ENCODE results near the gene HOXB4.

Gene HOXB4

DNA sequence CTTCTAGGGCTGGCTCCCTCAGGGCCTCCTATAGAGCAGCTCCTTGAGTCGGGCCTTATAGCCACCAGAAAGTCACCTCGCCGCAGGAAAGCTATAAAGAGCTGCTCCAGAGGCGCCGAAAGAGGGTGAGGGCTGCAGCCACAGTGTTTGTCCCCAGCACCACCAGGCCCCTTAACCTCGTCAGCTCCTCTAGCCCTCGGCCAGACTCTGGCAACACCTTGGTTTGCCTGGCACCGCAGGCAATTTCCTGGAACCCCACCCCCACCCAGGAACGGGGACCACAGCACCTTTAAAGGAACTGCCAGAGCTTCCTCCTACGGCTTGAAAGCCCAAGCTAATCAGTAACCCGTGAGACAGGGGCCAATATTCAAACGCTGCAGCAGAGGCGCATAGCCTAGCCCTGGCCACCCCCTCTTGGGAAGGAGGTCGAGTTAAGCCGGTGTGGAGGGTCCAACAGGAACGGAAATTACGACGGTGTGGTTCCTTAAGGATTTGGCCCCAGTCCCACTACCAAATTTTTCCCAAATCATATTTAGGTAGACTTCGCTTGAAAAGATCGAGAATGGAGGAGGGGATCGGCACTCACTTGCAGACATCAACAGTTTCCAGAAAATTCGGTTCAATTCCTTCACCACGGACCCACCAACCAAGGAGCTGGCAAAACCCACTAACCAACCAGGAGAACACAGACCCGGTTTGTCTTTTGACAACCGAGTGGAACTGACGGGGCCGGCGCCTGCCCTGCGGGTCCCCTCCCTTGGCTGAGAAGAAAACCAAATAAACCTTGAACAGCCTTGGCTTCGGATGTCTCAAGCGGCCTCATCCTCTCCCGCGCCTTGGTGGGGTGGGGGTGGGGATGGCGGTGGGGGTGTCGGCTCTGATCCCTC lies 23.6 kb upstream of the HOXB4 start:
- no peak for DNase-seq (ENCODE audit: low read depth in 2 of 2)

DNA sequence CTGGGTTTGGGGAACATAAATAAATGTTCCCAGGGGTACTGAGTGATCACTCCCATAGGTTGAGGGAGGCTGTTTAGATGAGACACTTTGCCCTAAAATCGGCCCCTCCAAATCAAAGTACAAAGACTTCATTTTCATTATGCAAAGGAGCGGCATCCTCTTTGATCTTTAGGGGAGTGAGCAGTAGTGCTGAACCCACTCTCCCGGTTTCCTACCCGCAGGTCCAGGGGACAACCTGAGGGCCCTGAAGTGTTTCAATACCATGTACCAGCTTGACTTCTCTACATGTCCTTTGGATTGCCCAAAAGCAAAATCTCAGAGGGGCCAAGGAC lies 23.0 kb upstream of the HOXB4 start:
- DNase-seq (ENCODE audit: low read depth in 2 of 2), result no peak

DNA sequence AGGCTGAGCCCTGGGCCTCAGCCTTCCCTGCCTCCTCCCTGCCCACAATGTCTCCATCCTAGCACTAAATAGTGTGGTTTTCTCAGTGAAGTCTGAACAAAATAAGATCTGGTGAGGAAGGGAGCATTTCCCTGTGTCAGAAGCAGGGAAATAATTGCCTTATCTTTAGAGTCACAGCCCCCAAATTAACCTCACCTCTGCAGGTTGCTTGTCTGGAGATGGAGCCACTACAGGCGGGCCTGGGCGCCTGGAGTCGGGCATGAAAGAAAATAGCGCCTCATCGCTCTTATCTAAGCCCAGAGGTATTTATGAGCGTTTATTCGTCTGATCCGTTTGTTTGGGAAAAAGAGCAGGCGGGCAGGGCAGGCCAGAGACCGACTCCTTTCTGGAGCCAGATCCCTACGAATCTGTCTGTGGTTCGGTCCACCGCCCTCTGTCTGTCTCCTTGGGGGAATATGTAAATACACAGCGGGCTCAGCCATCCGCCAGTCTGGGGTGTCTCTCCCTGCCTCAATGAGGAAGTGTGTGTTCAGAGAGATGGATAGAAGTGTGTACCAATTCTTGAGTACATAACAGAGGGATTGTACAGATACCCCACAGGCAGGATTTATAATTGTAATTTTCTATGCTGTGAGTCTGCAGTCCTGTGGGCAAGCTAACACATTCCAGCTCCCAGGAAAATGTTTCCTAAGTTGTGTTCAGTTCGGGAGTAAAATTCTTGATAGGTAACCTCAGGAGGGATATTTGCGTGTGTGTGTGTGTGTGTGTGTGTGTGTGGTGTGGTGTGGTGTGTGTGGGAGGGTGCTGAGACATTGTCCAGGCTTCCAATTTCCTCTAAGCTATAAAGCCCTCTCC lies 22.3 kb upstream of the HOXB4 start:
- no peak for DNase-seq (ENCODE audit: low read depth in 2 of 2)

DNA sequence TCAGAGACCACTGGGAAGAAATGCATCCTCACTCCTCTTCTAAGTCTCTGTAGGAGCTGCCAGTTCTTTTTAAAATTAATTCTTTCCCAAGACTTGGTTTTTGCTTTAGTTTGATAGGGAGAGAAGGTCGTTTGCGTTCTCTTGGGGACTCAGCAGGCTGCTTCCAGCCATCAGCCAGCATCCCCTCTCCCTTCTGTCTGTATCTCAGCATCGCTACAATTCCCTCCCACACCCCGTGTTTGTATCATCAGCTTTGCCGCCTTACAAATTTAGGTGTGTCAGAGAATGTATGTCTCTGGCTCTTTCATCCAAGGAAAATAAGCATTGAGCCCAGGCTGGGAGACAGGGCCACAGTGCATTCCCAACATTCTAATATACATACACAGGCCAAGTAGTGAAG lies 21.2 kb upstream of the HOXB4 start:
- no peak for DNase-seq (ENCODE audit: low read depth in 2 of 2)

DNA sequence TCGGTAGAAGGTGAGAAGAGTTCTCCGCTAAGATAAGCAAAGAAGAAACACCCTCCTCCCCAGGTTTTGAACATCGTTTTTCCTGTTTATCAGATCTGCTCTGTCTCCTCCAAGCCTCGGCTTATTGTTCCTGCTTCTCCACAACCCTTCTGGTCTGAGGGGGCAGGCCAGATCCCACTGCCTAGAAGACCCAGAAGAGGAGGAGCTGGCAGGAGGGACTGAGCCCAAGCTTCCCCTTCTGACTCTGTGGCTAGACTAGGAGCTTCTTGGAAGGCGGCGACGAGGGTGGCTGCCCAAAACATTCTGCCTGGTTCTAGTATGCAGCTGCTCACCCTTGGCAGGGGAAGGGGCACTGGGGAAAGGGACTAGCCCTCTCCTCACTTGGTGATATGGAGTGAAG lies 20.6 kb upstream of the HOXB4 start:
- DNase-seq (ENCODE audit: low read depth in 2 of 2), result no peak

DNA sequence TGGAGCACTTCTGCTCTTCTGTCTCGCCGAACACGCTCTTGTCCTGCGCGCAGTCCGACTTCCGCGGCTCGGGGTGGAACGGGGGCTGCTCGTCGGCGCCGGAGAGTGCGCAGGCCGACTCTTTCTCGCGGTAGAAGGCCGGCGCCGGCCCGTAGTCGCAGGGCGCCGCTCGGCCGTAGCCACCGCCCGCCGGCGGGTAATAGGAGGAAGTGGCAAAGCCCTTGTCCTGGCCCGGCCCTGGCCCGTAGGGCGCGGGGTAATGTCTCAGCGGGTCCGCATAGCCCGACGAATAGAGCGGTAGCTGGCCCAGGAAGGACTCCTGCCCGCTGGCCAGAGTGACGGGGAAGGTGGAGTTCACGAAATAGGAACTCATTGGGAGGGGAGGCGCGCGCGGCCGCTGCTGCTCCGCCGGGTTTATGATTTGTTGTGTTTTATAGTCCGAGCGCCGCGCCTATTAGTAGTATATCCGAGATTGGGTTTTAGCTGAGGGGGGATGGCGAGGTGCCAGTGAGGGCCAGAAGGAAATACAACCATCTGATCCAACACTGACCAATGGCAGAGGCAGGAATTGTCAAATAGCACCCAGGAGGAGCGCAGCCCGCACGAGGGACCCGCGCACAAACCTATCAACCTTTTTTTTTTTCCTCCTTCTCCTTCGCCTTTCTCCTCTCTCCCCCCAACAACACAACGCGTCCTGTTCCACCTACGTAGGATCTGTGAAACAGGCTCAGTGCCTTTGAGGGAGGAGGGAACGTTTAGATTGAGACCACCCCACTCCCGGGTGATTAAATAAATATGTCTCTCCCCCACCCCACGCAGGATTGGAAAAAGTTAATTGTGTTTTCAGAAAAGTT lies 19.9 kb upstream of the HOXB4 start:
- DNase-seq (ENCODE audit: low read depth in 2 of 2), result no peak

DNA sequence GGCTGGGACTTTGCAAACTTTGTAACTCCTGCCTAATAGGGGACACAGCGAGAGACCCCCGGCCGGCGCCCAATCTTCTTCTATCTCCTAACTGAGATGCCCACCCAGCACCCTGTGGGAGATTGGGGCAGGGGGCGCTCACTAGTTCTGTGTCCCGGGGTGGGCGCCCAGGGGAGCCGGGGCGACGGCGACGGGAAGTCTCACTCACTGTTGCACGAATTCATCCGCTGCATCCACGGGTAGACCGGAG lies 19.3 kb upstream of the HOXB4 start:
- no peak for DNase-seq (ENCODE audit: low read depth in 2 of 2)

DNA sequence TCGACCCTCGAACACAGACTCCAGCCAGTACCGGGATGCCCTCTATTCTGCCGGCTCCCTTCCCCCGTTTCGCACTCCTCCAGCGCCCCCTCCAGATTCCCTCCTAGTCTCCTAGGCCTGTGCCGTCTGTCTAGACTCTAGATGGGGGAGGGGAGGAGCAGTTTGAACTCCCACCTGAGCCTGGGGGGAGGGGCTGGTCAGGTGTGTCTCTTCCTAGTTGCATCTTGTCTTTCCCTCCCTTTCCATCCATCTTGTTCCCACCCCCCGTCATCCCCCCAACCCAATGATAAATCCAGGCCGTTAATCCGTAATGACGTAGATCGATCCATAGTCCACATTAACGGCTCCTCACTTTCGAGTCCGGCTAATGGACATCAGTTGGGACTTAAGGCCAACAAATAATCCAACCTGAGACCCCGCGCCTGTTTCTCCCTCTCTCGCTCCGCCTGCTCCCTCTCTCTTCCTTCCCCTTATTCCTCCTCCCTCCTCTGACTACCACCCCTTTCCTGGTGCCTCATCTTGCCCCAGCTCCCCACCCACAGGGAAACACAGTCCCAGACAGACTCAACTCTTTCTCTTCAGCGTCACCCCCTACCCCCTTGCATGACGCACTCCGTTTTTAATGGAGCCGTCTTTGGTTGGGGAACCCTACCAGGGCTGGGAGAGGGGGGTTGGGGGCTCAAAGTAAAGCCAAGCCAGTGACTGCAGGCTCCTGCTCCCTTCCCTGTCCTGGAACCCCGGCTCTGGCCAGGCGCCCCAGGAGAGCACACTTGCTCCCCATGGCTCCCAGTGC lies 18.8 kb upstream of the HOXB4 start:
- DNase-seq (ENCODE audit: low read depth in 2 of 2), result no peak

DNA sequence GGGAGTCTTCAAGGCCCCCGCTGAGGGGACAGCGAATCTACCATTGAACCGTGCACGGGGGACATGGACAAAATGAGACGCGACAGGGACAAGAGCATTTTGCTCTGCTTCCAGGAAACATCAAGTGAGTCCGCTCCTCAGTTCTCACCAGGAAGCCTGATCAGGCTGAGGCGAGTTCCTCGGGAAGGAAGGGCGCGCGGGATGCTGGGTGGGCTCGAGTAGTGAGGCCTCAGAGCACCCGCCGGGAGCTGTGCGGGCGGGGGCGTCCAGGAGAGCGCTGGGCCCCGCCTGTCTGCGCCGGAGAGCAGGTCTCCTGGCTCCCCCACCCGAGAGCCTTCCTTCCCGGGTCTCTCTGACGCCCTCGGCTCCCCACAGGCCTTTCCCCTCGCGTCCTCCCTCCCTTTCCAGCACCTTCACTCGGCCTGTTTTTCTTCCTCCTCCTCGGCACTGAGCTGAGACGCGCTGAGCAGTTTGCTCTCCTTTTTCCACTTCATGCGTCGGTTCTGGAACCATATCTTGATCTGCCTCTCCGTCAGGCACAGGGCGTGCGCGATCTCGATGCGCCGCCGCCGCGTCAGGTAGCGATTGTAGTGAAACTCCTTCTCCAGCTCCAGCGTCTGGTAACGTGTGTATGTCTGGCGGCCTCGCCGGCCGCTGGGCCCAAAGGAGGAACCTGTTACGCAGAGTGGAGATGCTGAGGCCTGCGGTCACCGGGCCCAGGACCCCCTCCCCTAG lies 18.0 kb upstream of the HOXB4 start:
- no peak for DNase-seq (ENCODE audit: low read depth in 2 of 2)

DNA sequence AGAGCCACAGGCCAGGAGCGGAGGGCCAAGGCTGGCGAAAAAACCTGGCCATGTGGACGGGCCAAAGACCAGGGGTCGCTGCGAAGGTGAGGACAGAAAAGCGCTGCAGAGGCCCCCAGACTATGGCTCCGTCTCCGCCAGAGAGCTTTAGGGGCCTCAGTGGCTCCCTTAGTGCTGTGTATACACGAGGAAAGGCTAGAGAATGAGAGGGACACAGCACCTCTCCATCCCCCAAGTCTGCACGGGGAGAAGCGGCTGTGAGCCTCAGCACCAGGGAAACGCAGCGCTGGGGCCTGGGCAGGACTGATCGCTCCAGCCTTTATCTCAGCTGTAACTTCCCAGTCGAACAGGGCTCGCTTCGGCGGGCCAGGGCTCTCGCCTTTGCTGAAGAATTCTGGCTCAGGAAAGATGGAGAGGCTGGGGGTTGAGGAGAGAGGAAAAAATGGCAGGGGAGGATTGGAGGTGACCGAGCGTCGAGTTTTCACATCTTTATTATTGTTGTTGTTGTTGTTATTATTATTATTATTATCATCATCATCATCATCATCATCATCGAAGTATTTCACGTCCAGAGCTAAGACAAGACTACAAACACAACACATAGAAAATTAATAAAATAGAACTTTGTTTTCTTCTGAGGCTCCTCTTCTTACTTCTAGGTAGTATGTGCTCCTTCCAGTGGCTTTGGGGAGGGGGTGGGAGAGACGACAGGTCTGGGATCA lies 17.3 kb upstream of the HOXB4 start:
- DNase-seq (ENCODE audit: low read depth in 2 of 2), result no peak

DNA sequence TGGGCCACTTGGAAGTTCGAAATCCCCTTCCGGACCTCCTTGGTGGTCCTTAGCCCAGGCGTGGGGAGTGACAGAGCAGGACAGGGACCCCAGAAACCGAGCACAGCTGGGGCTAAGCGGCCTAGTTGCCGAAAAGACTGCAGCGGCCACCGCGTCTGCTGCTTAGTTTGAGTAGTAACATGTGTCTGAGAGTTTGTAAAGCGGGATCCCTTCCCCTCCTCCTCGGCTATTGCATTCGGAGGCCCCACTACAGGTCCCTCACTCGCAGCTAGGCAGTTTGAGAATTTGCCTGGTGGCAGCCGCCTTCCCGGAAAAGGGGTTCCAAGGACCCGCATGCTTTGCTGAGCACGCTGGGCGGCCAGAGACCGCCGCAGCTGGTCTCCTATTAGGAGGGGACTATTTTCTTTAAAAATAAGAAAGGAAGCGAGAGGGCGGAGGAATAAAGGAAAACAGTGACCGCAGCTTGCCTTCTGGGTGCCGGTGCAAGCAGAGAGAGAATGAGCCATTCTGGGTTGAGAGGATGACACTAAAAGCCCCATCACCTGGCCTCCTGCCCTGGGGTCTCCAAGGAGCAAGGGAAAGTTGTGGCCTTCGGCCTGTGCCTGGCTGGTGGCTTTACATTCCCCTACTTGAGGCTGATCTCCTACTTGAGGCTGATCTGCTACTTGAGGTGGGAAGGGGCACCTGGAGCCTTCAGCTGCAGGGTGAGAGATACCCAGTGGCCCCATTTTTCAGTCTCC lies 16.6 kb upstream of the HOXB4 start:
- DNase-seq (ENCODE audit: low read depth in 2 of 2), result no peak

DNA sequence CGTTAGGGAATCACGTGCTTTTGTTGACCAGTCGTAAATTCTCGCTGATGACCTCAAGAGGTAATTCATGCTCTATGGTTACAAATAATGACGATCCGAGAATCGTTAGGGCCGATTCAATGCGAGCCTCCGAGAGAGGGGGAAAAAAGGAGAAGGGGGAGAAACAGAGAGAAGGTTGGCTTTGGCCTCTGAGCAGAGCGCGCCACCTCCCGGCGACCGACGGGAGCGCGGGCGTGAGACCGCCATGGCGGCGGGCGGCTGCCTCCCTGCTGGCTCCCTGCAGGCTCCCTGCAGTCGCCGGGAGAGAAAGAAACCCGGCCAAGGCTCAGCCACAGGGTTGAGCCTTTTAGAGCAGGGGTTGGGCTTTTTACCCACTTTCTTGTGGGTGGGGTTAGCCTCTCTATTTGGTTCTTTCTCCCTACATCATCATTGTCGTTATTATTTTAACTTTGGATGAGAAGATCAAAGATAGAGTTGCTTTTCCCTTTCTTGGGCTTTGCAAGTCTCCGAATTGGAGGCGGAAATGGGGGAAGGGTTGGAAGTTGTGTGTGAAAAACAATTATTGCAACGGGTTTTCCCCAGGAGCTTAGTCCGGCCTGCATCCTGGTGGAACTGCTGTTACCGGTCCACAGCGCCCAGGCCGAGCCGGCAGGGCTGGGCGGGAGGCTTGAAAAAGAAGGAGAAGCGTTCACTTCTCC lies 15.8 kb upstream of the HOXB4 start:
- DNase-seq (ENCODE audit: low read depth in 2 of 2), result peak; percentile 92 to 94

DNA sequence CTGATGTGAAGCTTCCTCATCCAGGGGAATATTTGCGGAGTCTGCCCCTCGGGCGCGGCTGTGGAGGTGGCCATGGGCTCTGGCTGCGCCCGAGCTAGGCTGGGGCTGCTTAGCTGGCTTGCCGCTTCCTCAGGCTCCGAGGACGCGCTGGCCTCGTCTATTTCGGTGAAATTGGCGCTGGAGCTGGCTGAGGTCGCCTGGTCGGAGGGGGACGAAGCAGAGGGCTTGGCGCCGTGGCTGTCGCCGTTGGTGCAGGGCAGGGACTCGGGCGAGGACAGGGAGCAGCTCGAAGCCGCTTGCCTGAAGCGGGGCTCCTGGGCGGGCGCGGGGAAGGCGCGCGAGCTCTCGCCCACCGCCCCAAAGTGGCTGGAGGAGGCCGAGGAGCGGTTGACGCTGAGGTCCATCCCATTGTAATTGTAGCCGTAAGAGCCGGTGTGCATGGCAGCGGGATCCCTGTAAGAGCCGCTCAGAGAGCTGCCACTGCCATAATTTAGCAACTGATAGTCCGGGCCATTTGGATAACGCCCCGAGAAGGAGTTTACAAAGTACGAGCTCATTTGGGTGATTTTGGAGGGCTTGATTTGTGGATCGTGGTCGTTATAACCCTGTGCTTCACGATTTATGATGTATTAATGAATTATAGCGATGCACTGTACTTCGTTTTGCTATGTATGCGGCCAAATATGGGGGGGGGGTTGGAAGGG lies 15.1 kb upstream of the HOXB4 start, which contains the start of gene HOXB5:
Gene HOXB5, minus strand, starts transcription at position 654 of the 704 bp plus-strand sequence. Its CDS starts 97 bp downstream, at position 557.
- no peak for DNase-seq (ENCODE audit: low read depth in 2 of 2)

DNA sequence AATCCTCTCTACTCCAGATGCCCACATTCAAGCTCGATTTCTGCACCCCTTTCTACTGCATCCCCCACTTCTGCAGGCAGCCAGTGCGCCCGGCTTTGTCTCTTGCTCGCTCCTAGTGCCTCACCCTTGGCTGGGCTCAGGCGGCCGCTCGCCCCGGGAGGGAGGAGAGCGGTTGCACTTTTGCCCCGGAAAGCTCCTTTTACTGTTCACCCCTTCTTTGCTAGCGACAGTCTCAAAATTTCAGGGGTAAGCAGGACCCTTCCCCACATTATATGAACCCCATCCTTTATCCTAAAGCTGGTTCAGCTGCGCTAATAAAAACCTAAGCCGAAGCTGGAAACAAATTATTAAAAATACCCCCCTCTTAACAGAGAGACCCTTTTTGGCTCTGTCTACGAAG lies 14.4 kb upstream of the HOXB4 start:
- no peak for DNase-seq (ENCODE audit: low read depth in 2 of 2)

DNA sequence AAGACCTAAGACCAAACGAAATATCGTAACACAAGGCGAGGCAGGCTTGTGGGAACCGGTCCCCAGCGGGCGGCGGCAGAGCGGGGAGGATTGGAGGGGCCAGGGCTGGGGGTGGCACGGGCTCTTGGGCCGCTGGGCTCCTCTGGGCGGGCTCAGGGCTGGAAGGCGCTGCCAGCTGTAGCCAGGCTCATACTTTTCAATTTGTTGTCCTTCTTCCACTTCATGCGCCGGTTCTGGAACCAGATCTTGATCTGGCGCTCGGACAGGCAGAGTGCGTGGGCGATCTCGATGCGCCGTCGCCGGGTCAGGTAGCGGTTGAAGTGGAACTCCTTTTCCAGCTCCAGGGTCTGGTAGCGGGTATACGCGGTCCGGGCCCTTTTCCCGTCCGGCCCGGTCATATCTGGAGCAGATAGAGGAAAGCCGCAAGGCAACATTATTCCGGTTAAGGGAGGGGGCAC lies 13.9 kb upstream of the HOXB4 start:
- no peak for DNase-seq (ENCODE audit: low read depth in 2 of 2)

DNA sequence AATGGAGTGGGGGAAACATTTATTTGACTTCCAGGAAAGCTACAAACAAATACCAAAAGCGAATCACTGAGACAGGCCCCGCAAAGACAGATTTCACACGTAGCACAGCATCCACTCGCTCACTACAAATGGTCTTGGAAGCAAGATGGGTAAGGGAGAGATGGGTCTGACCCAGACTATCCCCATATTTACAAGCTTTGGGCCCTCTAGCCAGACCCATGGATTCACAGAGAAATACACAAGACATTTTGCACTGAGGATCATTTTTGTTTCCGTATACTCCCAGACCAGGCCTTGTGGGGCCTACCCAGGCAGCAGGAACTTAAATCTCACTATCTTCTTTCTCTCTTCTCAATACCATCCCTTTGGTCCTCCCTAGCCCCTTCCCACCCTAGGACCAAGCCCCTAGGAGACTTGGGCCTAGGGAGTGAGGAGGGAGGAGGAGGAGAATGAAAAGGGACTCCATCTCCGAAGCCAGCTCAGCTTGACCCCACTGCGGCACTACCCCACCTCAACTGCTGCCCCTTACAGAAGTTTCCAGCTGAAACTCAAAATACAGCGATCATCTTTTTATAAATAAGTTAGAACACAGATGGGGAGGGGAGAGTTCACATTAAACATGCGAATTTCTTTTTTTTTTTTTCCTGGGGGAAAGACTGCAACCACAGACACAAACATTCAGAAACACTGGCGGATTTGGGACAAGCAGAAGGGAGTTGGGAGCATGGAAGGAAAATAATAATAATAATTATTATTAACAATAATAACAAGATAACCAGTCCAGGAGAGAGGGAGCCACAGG lies 13.3 kb upstream of the HOXB4 start:
- DNase-seq (ENCODE audit: low read depth in 2 of 2), result no peak

DNA sequence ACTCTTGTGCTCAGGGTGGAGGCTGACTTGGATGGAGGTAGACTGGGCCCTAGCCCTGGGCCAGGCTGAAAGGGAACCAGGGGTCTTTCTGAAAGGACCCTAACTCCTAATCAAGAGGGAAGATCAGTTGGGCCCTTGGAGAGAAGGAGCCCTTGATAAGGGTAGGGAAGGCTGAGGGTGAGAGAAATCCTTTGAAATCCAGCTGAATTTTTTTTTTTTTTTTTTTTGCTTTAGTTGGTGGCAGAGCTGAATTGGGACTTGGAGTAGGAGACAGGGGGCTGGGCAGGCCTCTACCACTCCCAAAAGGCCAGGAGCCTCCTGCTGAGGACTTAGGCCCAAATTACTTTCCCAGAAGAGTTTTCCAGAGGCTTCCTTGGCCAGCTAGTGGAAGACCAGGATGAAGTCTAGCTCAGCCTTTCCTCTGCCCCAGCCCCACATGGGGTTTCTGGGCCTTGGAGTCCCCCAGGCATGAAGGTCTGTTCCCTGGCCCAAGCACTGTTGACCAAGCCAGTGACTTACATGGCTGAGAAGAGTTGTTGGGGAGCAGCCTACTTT lies 12.5 kb upstream of the HOXB4 start:
- DNase-seq (ENCODE audit: low read depth in 2 of 2), result no peak

Data from fibroblast of skin of left biceps (primary cell).